ENCODE results near the gene SMC1B.
"Not testable (repeated sequence)": the region's sequence is repeated elsewhere in the genome, so short reads cannot be mapped to it uniquely, and the experiment has no call there.

SMC1B gene

GRCh38 chr22:45418056-45418769 is 4.8 kb upstream of the SMC1B start:
- DNase-seq, result no peak

- no peak for DNase-seq
These were observed 409 bp downstream of the SMC1B start for GRCh38 chr22:45413013-45413367.

GRCh38 chr22:45407793-45408192 is 5.6 kb downstream of the SMC1B start:
- no peak for DNase-seq

- no peak for DNase-seq
These were observed 10.9 kb downstream of the SMC1B start for GRCh38 chr22:45402466-45402985.

GRCh38 chr22:45399712-45400445 is 13.5 kb downstream of the SMC1B start:
- DNase-seq, result peak; percentile 83

- no peak for DNase-seq
These were observed 15.2 kb downstream of the SMC1B start for GRCh38 chr22:45398214-45398613.

GRCh38 chr22:45397806-45398205 is 15.6 kb downstream of the SMC1B start:
- no peak for DNase-seq

- DNase-seq, result no peak
These were observed 23.9 kb downstream of the SMC1B start for GRCh38 chr22:45389546-45389945.

GRCh38 chr22:45381348-45381747 is 32.1 kb downstream of the SMC1B start:
- DNase-seq, result no peak

- DNase-seq, result no peak
These were observed 36.7 kb downstream of the SMC1B start for GRCh38 chr22:45376703-45377102.

GRCh38 chr22:45376009-45376408 is 37.4 kb downstream of the SMC1B start:
- DNase-seq, result no peak

GRCh38 chr22:45373592-45373991 is 39.8 kb downstream of the SMC1B start:
- DNase-seq, result not testable (repeated sequence)

- no peak for DNase-seq
These were observed 46.7 kb downstream of the SMC1B start for GRCh38 chr22:45366713-45367112.

- DNase-seq, result no peak
These were observed 53.8 kb downstream of the SMC1B start for GRCh38 chr22:45359627-45360026.

- no peak for DNase-seq
These were observed 55.3 kb downstream of the SMC1B start for GRCh38 chr22:45358127-45358526.

- DNase-seq, result no peak
These were observed 55.9 kb downstream of the SMC1B start for GRCh38 chr22:45357490-45357889.

GRCh38 chr22:45353786-45354185 is 59.6 kb downstream of the SMC1B start:
- DNase-seq, result no peak

GRCh38 chr22:45352757-45353156 is 60.6 kb downstream of the SMC1B start:
- DNase-seq, result not testable (repeated sequence)

- DNase-seq, result no peak
These were observed 61.4 kb downstream of the SMC1B start for GRCh38 chr22:45351956-45352355.

- no peak for DNase-seq
These were observed 63.5 kb downstream of the SMC1B start for GRCh38 chr22:45349916-45350315.

- no peak for DNase-seq
These were observed 69.1 kb downstream of the SMC1B start for GRCh38 chr22:45344334-45344733.

- no peak for DNase-seq
These were observed 70.3 kb downstream of the SMC1B start for GRCh38 chr22:45343143-45343542.

- DNase-seq, result no peak
These were observed 71.9 kb downstream of the SMC1B start for GRCh38 chr22:45341498-45341897.

GRCh38 chr22:45340323-45340722 is 73.1 kb downstream of the SMC1B start:
- DNase-seq, result no peak
